ENCODE data around the gene PPM1E.
"Not testable (repeated sequence)": the region's sequence is repeated elsewhere in the genome, so short reads cannot be mapped to it uniquely, and the experiment has no call there.

PPM1E gene

DNA sequence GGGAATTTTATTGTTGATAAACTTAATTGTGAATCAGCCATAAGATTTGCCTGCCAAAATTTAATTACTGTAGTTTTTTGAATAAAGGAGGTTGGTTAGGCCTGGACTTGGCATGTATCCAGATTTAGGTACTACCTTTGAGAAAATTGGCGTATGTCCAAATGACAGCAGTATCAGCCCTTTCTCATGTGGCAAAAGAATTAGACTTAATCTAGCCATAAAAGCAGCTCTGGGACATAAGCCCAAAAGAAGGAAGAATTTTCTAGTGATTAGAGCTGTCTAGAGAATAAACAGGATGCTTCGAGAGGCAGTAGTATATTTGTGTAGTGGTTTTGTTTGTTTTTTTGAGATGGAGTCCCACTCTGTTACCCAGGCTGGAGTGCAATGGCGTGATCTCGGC lies 27.7 kb downstream of the PPM1E start:
- DNase-seq = no peak

DNA sequence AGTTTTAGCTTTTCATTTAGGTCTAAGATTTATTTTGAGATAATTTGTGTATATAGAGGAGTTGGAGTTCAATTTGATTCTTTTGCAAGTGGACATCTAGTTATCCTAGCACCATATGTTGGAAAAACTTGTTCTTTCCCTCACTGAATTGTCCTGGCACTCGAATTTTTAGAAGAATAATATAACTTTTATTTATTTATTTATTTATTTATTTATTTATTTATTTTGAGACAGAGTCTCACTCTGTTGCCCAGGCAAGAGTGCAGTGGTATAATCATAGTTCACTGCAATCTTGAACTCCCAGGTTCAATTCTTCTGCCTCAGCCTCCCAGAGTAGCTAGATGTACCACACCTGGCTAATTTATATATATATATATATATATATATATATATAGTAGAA lies 29.4 kb downstream of the PPM1E start:
- no peak for DNase-seq

DNA sequence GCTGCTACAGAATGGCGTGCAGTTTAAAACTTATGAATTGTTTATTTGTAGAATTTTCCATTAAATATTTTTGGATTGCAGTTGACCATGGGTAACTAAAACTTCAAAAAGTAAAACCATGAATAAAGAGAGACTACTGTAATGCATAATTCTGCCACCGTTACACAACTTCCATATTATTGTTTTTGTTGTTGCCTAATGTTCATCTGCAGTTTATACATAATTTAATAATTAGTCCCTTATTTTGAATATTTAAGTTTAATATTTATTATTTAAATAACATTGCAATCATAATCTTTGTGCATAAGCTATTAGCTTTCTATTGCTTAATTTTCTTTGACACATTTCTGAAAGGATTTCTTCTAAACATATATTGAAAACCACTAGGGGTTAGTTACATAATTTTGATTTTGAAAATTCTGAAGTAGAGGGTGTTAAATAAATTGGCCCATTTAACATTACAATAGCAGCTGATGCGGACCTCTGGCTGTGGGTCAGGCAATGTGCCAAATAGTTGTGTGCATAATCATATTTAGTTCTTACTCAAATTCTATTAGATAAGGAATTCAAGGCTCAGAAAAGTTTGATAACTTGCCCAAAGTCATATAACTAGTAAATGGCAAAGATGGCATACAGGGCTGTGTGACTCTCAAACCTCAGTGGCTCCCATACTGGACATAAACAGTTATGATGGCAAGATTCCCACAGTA lies 31.1 kb downstream of the PPM1E start:
- DNase-seq = no peak

DNA sequence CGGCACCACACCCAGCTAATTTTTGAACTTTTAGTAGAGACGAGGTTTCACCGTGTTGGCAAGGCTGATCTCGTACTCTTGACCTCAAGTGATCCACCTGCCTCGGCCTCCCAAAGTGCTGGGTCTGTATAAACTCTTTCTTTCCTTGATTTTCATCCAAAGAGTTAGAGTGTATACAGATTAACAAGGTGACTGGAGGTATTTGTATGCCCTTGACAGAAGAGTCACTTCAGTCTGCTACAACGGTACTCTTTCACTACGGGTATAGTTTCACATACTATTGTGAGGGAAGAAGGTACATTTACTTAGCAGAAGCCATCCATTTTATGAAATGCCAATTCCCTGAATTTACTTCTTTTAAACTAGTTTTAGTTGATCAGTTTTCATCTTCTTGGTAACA lies 32.5 kb downstream of the PPM1E start:
- DNase-seq = no peak

DNA sequence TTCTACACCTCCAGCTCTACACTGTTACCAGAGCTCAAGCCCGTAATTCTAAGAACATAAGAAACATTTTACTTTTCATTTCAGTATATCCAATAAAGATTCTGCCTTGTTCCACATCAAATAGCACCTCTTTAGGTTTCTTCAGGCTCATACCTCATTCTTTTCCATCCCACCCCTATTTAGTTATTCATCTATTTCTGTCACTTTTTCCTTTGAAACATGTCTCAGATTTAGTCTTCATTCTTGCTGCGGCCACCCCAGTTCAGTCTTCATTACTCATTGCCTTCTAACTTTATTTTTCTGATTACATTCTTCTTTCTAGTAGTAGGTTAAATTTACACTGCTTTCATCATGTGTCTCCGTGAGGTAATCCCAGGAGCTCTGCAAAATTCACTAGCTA lies 33.5 kb downstream of the PPM1E start:
- no peak for DNase-seq

DNA sequence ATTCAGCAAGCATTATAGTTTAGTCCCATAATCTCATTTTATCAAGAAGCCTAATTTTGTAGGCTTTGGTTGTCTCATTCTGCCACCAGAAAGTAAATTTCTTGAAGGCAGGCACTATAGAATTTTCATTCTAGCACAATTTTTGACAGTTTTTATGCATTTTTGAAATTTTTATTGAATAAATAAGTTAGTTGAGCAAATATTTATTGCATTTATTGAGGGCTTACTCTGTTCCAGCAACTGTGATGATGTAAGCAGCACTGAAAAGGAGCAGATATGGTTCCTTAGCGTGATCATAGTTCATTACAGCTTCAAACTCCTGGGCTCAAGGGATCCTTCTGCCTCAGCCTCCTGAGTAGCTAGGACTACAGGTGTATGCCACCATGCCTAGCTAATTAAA lies 34.2 kb downstream of the PPM1E start:
- DNase-seq = no peak

DNA sequence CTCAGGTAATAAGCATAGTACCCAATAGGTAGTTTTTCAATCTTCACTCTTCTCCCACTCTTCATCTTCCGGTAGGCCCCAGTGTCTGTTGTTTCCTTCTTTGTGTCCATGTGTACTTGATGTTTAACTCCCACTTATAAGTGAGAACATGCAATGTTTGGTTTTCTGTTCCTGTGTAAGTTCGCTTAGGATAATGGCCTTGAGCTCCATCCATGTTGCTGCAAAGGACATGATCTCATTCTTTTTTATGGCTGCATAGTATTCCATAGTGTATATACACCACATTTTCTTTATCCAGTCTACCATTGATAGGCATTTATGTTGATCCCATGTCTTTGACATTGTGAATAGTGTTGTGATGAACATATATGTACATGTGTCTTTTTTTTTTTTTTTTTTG lies 38.9 kb downstream of the PPM1E start:
- DNase-seq = not testable (repeated sequence)

DNA sequence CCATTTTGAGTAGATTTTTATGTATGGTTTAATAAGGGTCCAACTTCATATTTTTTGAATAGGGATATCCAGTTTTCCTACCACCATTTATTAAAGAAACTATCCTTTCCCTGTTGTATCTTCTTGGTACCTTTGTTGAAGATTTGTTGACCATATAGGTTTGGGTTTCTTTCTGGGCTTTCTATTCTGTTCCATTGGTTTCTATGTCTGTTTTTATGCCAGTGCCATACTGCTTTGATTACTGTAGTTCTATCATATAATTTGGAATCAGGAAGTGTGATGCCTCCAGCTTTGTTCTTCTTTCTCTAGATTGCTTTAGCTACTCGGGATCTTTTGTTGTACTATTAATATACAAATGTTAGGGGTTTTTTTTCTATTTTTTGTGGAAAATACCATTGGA lies 46.5 kb downstream of the PPM1E start:
- no peak for DNase-seq

DNA sequence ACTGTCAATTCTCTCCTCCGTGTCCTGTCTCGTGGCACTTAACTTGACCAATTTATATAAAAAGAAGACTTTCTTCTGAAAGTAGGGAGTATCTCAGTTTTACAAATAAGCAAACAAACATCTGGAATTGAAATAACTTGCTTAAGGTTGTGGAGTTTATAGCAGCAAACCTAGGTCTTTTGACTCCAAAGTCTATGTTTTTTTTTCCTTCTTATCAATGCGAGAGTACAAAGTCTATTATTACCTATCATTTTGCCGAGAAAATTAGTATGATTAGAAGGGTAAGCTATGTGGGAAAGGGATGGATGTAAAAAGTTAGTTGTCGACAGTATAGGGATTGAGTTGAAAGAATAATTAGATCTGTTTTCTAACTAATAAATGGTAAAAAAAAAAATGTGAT lies 50.4 kb downstream of the PPM1E start:
- DNase-seq = no peak

DNA sequence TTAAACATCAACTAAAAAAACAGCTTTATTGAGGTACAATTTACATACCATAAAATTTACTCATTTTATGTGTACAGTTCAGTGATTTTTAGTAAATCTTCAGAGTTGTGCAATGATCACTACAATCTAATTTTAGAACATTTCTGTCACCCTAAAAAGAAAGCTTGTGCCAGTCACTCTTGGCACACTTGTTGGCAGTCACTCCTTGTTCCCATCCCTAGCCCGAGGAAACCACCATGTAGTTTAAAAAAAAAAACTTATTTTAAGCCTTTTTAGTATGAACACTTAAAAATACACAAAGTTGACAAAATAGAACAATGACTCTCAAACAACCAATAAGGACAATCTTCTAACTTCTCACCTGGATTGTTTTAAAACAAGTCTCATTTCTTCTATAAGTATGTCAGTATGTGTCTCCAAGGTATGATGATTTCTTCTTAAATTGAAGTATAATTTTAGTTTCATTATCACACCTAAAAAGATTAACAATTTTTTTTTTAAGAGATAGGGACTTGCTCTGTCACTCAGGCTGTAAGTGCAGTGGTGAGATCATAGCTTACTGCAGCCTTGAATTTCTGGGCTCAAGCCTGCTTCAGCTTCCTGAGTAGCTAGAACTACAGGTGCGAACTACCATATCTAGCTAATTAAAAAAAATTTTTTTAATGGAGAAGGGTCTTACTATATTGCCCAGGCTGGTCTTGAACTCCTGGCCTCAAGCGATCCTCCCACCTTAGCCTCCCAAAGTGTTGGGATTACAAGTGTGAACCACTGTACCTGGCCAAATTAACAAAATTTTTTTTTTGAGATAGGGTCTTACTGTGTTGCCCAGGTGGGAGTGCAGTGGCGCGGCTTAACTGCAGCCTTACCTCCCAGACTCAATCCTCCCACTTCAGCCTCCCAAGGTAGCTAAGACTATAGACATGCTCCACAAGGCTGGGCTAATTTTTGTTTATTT lies 53.2 kb downstream of the PPM1E start:
- DNase-seq = no peak

DNA sequence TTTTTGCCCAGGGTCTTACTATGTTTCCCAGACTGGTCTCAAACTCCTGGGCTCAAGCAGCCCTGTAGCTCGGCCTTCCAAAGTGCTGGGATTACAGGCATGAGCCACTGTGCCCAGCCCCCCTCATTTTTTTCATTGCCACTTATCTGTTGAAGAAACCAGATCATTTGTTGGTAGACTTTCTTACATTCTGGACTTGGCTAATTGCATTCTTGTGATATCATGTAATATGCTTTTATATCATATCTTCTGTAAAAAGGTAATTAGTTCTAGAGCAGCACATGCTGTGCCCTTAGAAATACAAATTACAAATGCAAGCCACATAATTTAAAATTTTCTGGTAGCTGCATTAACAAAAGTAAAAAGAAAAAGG lies 53.9 kb downstream of the PPM1E start:
- DNase-seq = no peak

DNA sequence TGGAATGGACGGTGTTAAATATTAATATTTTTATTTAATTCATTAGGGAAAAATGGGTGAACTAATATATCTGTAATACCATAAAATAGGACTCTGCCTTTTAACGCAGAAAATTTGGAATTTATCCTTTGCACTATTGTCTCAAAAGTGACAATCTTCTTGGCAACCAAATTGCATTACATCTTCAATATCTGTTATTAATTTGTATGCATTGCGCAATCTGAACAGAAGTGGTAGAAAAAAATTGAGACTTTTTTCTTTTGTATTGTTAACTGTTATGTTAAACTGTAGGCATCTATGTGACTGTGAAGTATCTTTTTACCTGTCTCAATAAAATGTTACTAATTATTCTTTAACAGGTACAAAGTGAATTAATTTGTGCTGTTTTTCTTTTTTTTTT lies 55.6 kb downstream of the PPM1E start:
- DNase-seq = no peak

DNA sequence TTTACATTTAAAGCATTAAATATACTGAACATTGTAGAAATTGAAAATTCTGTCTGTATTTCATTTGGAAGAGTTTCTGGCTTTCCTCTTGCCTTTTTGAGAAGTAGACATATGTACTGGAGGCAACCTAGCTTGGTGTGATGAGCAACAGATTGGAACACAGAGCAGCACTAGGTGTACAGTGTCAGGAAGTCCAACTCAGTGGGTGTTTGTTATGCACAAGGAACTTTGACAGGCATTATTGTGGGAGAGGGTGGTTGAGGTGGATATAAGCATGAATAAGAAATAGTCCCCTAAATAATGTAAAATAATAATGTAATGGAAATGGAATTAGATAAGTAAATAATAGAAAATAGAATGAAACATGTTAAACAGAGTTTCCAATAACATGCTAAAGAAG lies 58.1 kb downstream of the PPM1E start:
- no peak for DNase-seq

DNA sequence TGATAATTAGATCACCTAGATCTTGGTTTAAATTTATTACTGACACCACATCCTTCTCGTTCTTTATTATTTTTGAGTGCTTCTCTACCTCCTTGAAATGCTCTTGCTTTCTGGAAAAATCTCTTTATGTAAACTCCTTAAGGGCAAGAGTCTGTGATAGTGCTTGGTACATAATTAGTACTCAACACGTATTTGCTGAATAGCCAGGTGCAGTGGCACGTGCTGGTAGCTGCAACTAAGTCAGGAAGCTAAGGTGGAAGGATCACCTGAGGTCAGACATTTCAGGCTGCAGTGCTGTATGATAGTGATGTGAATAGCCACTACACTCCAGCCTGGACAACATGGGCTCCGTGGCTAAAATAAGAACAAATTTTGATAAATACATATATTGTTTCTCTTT lies 63.0 kb downstream of the PPM1E start:
- DNase-seq = no peak

DNA sequence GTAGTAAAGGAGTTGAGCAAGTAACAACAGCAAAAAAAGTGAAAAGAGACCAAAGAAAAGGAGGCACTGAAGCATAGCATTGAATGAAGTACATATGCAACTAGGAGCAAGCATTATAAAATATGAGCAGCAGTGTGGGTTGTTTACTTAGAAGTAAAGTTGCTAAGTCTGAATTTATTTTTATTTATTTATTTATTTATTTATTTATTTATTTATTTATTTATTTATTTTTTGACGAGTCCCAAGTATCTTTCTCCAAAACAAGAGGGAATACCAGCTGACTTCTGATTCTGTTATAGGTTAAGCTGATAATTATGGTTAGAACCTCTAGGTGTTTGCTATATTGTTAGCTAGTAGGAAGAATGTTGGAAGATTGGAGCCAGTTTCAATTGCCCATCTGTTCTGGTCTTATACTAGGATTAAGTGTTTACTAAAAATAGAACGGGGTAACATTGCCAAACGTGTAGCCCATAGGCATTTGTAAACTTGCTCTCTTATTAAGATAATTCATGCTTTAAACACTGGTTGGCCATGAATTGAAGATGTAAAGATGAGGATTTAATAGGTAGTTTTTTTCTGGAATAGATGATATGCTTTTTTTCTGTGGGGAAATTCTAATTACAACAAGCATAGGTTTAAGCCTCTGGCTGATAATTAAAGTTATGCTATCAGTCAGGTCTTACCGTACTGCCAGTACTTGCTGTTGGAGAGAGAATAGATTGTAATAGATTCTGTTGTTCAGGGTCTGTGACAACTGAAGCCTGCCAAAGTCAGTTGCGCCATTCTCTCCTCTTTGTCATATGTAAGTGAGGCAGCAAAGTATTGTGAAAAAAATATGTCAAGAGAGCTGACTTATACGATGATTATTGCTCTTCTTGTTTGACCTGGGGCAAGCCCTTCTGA lies 66.7 kb downstream of the PPM1E start:
- no peak for DNase-seq

DNA sequence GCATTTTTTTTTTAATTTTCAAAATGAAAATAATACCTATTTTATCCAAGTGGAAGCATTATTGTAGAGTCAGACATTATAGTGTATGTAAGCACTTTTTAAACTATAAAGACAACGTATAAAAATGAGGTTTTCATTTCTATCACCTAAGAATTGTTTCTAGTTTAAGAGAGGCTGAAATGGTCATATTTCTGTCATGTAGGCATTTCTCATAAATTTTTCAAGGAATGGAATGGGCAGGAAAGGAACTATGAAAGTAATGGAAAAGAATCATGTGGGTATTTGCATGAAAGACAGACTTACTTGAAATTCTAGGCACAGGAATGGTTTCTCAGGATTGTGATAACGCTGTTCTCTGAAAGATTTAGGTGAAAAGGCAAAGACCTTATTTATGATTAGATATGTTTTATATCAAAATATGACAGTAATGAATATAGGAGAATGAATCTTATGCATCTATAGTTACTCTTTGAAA lies 67.4 kb downstream of the PPM1E start:
- DNase-seq = no peak

DNA sequence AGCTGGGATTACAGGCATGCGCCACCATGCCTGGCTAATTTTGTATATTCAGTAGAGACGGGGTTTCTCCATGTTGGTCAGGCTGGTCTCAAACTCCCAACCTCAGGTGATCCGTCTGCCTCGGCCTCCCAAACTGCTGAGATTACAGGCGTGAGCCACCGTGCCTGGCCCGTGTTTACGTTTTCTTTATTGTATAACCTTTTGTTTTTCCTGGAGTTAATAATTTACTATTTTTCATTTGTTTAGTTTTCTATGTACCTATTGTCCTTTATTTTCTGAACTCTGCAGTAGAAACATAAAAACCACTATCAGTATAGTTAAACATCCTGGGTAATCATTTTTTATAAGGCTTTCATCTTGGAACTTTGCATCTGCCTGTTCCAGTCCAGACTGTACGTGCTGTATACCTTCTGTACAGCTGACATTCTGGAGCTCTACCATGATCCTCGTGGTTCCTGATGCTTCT lies 73.6 kb downstream of the PPM1E start:
- no peak for DNase-seq

DNA sequence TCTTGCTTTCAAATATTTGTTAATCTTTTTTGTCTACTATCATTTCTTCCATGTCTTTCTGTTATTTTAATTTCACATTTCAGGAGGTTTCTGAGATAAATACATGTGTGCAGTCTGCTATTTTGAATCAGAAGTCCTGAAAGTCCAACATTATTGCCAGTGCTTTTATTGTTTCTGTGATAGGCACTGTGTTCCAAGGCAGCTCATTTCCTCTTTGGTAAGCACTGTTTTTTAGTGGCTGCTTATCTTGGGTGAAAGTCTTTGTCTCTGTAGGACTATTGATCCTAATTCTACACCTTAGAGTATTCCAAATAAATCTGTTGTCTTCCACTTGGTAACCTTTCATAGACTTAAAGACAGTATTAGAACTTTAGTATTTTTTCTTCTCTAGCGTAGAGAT lies 76.1 kb downstream of the PPM1E start:
- DNase-seq = no peak

DNA sequence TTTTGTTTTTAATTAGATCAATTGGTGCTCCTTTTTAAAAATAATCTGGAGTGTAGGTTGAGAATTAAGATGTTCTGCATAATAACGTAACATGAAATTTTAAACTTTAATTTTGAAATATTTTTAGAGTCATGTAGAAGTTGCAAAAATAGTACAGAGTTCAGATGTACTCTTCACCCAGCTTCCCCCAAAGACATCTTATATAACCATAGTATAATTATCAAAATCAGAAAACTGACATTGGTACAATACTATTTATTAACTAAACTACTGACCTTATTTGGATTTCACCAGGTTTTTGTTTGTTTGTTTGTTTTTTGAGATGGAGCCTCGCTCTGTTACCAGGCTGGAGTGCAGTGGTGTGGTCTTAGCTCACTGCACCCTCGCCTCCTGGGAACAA lies 76.9 kb downstream of the PPM1E start:
- no peak for DNase-seq

DNA sequence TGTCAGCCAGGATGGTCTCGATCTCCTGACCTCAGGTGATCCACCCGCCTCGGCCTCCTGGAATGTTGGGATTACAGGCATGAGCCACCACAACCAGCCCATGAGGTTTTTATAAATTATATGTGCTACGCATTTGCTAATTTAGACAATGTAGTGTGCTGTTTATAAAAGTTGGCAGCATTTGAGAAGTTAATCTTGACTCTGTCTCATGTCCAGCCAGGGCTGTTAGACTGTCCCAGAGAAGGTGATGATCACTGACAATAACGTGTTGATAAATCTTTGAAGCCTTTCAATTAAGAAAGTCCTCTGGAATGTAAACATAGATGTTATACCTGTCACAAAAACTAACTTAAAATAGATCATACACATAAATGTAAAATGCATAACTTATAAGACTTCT lies 82.0 kb downstream of the PPM1E start:
- DNase-seq = no peak

DNA sequence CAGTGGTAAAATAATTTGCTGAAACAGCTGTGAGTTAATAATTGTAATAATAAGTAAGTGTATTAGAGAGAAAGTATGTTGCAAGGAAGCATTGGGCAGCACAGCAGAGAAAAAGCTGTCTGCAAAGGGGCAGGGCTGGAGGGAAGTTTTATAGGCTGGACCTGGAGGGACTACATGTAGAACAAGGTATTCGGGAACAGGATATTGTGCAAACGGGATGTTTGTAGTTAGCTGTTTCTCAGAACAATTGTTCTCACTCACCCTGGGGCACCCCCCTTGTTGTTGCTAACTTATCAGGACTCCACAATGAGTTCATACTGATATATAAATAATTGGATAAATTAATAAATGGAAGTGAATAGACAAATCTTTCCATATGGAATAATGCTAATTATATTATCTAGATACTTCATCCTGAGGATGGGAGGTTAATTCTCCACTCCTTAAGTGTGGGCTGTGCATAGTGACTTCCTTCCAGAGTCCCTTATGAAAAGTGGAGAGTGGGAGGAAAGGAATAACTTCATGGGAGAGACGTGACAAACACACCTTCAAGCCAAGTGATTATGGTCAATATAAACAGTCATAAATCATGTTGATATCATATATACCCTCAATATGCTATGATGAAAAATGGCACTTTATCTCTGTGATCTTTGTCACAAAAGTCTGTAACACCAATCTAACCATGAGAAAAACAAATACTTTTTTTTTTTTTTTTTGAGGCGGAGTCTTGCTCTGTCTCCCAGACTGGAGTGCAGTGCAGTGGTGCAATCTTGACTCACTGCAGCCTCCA lies 85.4 kb downstream of the PPM1E start:
- no peak for DNase-seq

DNA sequence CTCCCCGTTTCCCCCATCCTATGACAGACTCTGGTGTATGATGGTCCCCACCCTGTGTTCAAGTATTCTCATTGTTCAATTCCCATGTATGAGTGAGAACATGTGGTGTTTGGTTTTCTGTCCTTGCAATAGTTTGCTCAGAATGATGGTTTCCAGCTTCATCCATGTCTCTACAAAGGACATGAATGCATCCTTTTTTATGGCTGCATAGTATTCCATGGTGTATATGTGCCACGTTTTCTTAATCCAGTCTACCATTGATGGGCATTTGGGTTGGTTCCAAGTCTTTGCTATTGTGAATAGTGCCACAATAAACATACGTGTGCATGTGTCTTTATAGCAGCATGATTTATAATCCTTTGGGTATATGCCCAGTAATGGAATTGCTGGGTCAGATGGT lies 90.8 kb downstream of the PPM1E start:
- DNase-seq = not testable (repeated sequence)

All from CD4-positive, alpha-beta T cell treated with Interleukin-12 subunit alpha and Interleukin-12 subunit beta, for 1 hour (primary cell).